Left lobe of liver (tissue), 2 donors: ENCODE data around the gene HES2. TPM values are rescaled to one million over a fixed set of nuclear protein-coding genes. Genes with fewer than 3 reads are reported as not detected.
"Not testable (repeated sequence)": the region's sequence is repeated elsewhere in the genome, so short reads cannot be mapped to it uniquely, and the experiment has no call there.

Source experiments
- ATAC-seq: fragments of 200-7000 bp; cut with Tn5 transposase; one replicate; pipeline ENCODE4 v1.9.1; 2020; ENCODE audit warnings: mild to moderate bottlenecking, moderate library complexity
- DNase-seq: peaks from one replicate; pipeline ENCODE4 v3.0.0-alpha.2; 2020; ENCODE audit warnings: low spot score
- total RNA-seq: library from RNA; stranded (reverse); gene quantifications from one replicate; pipeline ENCODE4 v1.2.1, GENCODE V29; 2021
- donor health status: DM: no; HTN: no; CAD: no; lungs with moderate emphysema.
- donor health status: DM: no; HTN: yes; CAD: no.

HES2 gene
- total RNA-seq, 1 donor from 2014 or later = 0.13 TPM

- ATAC-seq (no peak), DNase-seq (no peak)
These were observed 35.4 kb upstream of the HES2 start for GRCh38 chr1:6454856-6455751.

DNA sequence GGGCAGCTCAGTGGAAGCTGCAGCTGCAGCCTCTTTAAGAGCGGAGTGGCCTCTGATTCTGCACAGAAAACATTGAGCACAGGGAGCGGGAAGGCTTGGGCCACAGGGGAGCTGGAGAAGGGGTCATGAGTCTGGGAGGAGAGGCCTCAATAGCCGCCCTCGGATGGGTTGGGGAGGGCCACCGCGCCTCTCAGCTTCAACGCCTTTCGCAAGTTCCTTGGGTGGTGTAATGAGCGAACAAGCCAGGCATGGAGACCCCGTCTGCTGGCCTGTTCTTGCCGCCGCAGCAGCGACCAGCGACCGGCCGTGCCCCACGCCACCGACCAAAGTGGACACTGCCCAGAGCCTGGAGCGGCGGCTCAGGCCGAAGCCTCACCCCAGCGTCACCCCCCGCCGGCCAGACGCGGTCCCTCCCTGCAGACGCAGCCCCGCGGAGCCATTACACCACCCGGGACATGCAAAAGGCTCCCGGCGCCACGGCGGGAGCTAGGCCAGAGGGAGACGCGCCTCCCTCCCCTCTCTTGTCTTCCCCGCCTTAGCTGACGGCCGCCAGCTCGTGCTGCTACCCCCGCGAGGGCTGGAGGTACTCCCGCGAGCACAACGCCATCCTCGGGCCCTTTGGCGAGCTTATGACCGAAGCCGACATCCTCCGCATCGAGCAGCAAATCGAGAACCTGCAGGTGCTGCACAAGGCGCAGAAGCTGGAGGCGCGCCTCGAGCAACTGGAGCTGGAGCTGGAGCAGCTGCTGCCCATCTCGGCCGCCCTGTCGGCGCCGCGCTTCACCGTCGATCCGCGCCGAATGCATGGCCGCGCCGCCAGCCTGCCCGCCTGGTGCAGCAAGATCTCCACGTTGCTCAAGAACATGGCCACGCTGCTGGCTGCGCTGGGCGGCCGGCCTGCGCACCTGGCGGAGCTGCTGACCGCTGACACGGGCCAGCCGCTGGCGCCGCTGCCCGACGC is 34.5 kb upstream of the HES2 start:
- DNase-seq, ATAC-seq: not testable (repeated sequence)

DNA sequence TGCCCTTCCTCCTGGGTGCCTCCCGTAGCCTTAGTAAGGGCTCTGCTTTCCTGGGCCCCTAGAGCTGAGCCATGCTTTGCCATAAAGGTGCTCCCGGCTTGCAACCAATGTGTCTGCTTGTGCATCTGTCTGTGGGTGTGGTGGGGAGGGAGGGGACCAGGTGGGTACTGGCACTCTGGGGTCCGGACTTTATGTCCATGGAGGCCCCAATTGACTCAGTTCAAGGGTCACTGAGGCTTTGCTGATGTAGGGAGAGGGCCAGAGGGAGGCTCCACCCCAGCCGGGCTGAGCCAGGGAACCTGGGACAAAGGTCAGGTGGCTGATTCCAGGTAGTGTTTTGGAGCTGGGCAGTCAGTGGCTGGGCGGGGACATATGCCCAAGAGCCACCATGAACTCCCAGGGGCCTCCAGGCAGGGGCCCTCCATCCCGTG is 31.2 kb upstream of the HES2 start:
- DNase-seq (peak; percentile 96), ATAC-seq (peak; percentile 58)

DNA sequence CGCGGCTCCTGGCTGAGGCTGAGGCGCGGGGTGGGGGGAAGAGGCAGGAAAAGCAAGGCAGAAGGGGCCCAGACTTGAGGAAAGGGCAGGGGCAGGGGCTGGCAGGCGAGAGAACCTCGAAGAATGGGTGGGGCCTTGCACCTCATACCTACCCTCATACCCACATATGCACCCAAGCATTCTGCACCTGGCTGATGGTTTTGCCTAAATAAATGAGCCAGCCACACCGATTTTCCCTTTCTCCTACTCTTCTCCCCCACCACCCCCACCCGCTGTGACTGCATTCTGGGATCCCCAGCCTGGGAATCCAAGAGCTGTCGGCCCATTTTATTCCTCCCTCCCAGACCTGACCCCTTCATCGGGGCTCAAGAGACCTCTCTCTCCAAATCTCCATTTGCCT is 30.8 kb upstream of the HES2 start:
- not testable (repeated sequence) for ATAC-seq, DNase-seq

GRCh38 chr1:6450005-6450450 is 30.3 kb upstream of the HES2 start:
- no peak for DNase-seq
- peak; percentile 4 for ATAC-seq

DNA sequence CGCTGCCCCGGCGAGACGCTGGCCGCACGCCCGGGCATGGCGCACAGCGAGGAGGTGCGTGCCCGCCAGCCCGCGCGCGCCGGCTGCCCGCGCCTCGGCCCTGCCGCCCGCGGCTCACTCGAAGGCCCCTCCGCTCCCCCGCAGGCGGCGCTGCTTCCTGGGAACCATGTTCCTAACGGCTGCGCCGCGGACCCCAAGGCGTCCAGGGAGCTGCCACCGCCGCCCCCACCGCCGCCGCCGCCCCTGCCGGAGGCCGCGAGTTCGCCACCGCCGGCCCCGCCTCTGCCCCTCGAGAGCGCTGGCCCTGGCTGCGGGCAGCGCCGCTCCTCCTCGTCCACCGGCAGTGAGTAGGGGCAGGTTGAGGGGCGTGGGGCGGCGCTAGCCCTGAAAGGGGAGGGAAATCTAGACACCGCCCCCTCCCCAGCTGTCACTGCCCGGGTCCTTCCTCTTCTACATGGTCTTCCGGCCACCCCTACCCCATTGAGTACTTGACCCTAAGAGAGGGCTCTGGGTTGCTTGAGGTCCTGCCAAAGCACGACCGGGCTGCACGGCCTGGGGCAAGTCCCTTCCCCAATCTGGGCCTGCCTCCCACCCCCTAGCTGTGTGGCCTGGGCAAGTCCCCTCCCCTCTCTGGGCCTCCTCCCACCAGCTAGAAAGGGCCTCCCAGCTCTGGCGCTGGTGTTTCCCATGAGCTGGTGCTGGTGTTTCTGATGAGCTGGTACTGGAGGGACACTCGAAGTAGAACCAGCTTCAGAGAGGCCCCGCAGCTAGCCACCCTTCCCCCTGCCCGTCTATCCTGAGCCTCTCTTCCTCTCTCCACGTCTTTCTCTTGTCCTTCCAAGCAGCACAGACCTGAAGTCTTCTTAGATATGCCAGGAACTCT is 29.3 kb upstream of the HES2 start:
- peak; percentile 91 for DNase-seq
- peak; percentile 42 for ATAC-seq

DNA sequence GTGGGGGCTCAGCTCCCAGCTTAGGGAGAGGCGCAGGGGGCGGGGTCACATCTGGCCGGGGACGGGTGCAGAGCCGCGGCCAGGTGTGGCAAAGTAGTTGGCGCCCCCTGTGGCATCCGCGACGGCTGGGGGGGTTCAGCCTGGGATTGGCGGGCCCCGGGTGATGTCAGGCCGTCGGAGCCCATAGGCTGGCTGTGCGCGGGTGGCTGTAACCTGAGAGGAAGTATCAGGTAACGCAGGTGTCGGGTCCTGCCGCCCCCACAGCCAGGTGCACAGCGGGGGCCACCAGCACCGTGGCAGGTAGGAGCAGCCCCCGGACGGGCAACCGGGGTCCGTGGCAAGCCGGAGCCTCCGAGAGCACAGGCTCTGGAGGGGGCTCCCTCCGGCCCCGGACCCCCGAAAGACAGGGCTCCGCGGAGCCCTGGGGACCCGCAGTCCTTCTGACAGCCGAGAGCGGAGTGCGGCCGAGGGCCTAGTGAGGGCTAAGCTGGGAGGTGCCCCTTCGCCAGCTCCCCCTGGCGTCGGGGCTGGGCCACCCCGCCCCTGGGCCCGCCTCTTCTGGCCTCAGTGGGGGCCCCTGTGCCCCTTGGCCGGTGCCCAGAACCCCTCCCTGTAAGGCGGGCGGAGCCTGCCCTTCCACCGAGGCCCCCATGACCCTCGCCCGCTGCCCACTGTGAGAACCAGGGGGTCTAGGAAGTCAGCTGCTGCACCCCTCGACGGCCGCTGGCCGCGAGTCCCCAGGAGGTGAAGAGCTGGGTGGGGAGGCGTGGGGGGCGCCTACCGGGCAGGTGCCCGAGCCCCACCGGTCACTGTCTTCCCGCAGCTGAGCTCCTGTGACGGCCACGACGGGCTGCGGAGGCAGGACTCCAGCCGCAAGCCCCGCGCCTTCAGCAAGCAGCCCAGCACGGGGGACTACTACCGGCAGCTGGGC is 28.4 kb upstream of the HES2 start:
- DNase-seq (peak; percentile 88), ATAC-seq (peak; percentile 43)

DNA sequence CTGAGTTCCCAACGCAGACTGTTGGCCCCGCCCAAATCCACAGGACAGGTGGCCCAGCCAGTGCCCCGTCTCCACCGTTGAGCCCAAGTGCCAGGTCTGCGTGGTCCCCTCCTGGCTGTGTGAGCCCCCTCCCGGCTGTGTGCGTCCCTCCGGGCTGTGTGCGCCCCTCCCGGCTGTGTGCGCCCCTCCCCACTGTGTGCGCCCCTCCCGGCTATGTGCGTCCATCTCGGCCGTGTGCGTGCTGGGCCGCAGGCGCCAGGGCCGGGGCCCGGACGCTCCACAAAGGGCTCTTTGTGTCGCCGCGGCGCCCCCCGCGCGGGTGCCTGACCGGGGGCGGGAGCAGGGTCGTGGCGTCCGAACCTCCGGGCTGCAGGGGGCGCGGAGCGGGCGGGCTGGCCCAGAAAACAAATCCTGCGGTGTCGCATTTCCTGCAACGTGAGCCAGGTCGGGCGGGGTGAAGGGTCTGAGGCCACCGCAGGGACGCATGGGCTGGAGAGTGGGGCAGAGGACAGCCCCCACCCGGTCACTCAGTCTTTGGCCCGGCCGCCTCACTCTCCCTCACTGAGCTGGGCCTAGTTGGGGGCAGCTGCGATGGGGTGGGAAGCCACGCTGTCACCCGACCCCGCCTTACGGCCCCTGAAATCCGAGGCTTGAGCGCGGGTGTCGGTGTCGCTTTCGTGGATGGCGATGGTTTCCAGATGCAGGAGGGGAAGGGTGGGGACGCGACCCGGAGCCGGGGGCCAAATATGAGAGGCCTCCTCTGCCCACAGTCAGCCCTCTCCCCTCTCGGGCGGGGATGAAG is 27.5 kb upstream of the HES2 start:
- DNase-seq = no peak
- no peak for ATAC-seq

DNA sequence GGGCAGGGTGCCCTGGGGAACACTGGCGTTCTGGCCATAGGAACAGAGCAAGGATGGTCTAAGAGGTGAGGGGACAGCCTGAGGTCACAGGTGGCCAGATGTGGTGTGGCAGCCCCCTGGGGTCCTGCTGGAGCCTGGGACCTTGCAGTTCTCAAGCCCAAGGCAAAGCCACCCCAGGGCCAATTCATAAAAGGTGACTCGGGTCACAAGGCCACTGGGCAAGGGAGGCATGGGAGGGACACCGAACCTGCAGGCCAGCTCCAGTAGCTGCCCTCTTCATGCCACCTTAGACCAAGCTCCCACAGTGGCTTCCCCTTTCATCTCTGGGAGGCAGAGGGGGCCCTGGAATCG is 26.9 kb upstream of the HES2 start:
- DNase-seq = no peak
- peak; percentile 0 for ATAC-seq

DNA sequence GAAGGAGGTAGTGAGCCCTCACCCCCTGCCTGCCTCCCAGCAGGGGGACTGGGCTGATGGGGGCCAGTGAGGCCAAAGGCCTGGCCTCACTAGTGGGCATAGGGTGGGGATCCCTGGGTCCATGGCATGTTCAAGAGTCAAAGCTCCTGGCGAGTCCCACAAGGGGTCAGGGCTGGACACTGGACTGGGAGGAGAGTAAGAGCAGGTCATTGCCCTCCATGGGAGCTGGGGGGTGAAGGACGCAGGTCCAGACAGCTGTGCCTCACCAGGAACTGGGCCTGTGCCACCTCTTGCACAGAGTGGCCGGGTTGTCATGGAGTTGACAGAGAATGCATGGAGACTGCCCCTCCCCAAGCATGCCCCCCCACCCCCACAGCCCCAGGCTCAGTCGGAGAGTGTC is 26.2 kb upstream of the HES2 start:
- DNase-seq (peak; percentile 95), ATAC-seq (peak; percentile 50)

DNA sequence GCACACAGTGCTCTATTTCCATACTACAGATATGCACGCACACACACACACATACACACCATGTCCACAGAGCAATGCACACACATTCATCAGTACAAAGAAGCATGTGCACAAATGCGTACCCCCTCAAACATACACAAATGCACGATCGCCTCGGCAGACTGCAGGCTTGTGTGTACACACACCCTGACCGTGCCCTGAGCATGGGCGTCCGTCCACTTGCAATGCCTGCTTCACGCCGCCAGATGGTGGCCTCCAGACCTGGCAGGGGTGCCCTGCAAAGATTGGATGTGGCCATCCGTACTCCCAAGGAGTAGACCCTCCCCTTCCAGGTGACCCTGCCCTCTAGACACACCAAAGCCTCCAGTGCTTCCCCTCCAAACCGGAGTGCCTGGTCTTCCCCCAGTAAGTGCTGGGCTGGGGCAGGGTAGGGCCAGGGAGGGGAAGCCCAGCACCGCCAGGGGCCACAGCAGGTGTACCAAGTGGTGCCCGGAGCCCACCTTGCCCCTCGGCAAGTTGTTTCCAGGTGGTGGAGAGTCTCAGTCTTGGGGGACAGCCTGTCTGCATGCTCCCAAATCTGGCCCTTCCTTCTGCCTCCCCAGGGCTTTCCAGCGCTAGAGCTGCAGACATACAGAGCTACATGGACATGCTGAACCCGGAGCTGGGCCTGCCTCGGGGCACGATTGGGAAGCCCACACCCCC is 25.5 kb upstream of the HES2 start:
- ATAC-seq = peak; percentile 47
- peak; percentile 87 for DNase-seq

- DNase-seq = no peak
These were observed 24.7 kb upstream of the HES2 start for GRCh38 chr1:6444377-6444776.

DNA sequence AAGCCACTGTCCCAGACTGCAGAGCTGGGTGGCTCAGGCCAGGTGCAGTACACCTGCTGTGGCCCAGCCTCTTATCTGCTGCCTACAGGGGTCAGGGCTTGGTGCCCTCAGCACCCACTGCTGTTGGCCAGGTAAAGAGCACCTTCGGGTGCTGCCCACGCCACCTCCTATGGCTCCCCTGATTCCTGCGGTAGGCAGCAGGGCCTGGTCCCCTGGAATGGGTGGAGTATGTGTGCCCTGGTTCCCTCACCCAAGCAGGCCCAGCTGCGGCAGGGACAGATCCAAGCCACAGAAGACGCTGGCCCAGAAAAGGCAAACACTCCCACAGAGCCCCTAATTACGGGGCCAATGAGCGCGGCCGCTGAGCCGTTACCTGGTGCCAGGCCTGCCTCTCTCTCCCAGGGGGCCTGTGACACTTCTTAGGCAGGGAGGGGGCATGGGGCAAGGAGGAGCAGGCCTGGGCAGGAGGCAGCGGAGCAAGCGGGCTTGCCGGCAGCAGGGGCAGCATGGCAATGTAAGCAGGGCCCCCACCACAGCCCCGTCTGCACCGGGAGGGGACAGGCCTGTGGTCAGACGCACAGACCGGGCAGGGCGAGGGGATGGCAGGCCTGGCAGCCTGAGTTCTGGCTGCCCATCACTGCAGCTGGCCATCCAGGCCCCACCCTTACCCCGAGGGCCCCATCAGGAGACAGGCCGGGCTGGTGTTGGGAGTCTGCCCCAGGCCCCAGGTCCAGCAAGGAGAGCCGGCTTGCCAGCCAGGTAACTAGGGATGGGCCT is 23.8 kb upstream of the HES2 start:
- ATAC-seq (no peak), DNase-seq (no peak)

More at GRCh38 chr1:6444377-6444776, 24.7 kb upstream of the HES2 start:
- ATAC-seq = no peak

DNA sequence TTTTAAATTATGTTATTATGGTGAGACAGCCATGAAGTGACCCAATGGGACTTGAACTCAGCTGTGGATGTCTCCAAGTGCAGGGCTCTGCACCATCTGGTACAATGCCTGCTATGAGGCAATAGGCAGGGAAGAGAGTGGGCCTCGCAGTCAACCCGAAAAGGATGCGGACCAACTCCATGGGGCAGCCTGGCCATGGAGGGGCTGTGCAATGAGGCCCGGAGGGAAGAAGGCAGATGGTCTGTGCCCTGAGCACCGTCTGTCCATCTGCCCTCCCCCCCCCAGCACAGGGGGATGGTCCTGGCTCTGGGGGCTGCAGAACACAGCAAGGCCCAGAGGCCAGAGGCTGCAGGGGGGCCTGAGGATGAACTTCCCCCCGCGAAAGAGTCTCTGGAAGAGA is 21.9 kb upstream of the HES2 start:
- ATAC-seq = no peak
- no peak for DNase-seq

GRCh38 chr1:6440198-6441126 is 20.7 kb upstream of the HES2 start:
- DNase-seq = peak; percentile 76
- peak; percentile 73 for ATAC-seq

DNA sequence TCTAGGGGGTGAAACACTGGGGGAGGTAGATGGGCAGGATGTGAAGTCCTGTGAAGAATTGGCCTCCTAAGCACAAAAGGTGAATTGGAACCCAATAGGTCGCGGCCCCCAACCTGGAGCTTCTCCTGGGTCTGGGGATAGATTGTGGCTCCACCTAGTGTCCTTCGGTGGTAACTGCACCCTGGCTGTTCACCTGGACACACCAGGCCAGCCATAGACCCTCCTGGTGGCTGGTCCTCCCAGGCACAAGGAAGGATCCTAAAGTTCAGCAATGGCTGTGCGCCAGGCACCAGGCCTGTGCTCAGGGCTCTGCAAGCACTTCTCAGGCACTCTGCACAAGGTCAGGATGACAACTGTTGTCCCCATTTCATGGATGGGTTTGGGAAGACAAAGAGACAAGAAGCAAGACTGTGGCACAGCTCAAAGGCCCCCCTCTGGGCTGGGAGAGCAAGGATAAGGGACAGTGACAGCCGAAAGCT is 18.4 kb upstream of the HES2 start:
- ATAC-seq (peak; percentile 75), DNase-seq (no peak)
